ENCODE measurements around the gene XIRP2. TPM values are rescaled to one million over a fixed set of nuclear protein-coding genes. Genes with fewer than 3 reads are reported as not detected.

XIRP2 gene
- total and polyA plus RNA-seq, 7 experiments from 2014 or later = not detected

DNA sequence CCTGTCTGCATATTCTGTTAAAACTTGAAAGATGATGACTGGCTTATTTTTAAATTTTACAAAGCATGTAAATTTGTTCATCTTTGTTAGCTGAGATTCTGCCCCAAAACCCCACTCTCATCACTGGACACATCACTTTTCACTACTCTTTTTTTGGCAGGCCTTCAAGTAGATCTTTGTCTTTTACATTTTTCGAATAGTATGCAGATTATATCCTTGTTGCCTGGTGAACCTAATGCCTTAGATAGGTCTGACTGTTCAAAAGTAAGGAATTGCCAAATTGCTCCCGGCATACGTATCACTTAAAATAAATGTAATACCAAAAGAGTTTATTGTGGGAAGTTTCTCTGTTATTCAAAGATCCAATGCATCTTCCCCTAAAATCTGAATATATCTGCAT is 303.3 kb downstream of the XIRP2 start:
- intact Hi-C loops (cut with micrococcal nuclease) = no loop called here
- no peaks in the 10 kb centered on the region for H3K9me3 ChIP-seq (ENCODE audit: control insufficient read depth in 2 of 3, low read length in 3 of 3)
- ChIA-PET POLR2A (no interaction called here), CTCF (no interaction called here)
- Mint-ChIP-seq H3K36me3 (no peaks in the 10 kb centered on the region), H3K27ac (no peak overlapping the region), H3K27me3 (peaks cover 0 to 3% (median 0%) of the 10 kb centered on the region in 5 donors), H3K4me3 (no peak overlapping the region), H3K4me1 (peaks cover 0 to 7% (median 3%) of the 10 kb centered on the region in 7 donors), H3K9me3 (peaks cover 0 to 3% (median 0%) of the 10 kb centered on the region in 11 donors)
- ATAC-seq (no peak), DNase-seq (no peak)
- no peak overlapping the region for H3K27ac ChIP-seq (ENCODE audit: low read depth, low read length)
- H3K4me1 ChIP-seq (ENCODE audit: control insufficient read depth in 2 of 2, insufficient read depth in 2 of 2, low read length in 2 of 2) = no peaks in the 10 kb centered on the region
- no peaks in the 10 kb centered on the region for H3K36me3 ChIP-seq (ENCODE audit: control insufficient read depth in 2 of 3, insufficient read depth in 3 of 3, low read length in 3 of 3)
- H3K4me3 ChIP-seq (ENCODE audit: low read length) = no peak overlapping the region
- H3K27me3 ChIP-seq (ENCODE audit: control insufficient read depth in 2 of 2, insufficient read depth in 2 of 2, low read length in 2 of 2) = no peaks in the 10 kb centered on the region

DNA sequence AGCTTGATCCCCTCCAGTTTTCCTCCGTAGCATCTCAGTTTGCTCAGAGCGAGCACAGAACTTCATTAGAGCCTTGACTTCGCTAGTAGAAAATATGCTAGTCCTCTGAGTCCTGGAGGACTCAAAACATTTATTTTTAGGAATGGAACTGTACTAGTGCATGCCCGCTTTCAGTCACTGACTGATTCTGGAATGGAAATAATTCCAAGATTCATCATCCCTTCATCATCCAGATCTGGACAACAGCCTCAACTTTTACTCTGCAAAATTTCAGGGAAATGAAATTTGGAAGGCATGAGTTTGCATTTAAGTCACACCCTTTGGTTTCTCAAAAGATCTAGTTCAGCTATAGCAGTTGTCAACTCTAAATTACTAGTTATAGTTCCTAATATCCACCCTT is 304.6 kb downstream of the XIRP2 start:
- no peak overlapping the region for H3K4me3 Mint-ChIP-seq
- Histone ChIP-seq H3K27ac (ENCODE audit: low read depth, low read length) (no peak overlapping the region), H3K36me3 (ENCODE audit: control insufficient read depth in 2 of 3, insufficient read depth in 3 of 3, low read length in 3 of 3) (no peaks in the 10 kb centered on the region), H3K9me3 (ENCODE audit: control insufficient read depth in 2 of 3, low read length in 3 of 3) (no peaks in the 10 kb centered on the region), H3K4me1 (ENCODE audit: control insufficient read depth in 2 of 2, insufficient read depth in 2 of 2, low read length in 2 of 2) (no peaks in the 10 kb centered on the region), H3K4me3 (ENCODE audit: low read length) (no peak overlapping the region), H3K27me3 (ENCODE audit: control insufficient read depth in 2 of 2, insufficient read depth in 2 of 2, low read length in 2 of 2) (no peaks in the 10 kb centered on the region)
- ChIA-PET POLR2A (no interaction called here), CTCF (no interaction called here)
- DNase-seq (no peak), ATAC-seq (no peak)
- intact Hi-C loops (cut with micrococcal nuclease) = no loop called here
- H3K27ac Mint-ChIP-seq = no peak overlapping the region
- peaks cover 0 to 10% (median 6%) of the 10 kb centered on the region in 7 donors for H3K4me1 Mint-ChIP-seq
- H3K27me3 Mint-ChIP-seq = peaks cover 0 to 3% (median 0%) of the 10 kb centered on the region in 5 donors
- peaks cover 0 to 3% (median 0%) of the 10 kb centered on the region in 11 donors for H3K9me3 Mint-ChIP-seq
- no peaks in the 10 kb centered on the region for H3K36me3 Mint-ChIP-seq

- Mint-ChIP-seq H3K4me1 (peaks cover 0 to 10% (median 6%) of the 10 kb centered on the region in 7 donors), H3K9me3 (peaks cover 0 to 1% (median 0%) of the 10 kb centered on the region in 11 donors), H3K27me3 (peaks cover 0 to 3% (median 0%) of the 10 kb centered on the region in 5 donors), H3K4me3 (peak overlapping the region in 2 of 10 donors; percentile 7 to 44), H3K36me3 (no peaks in the 10 kb centered on the region), H3K27ac (peak overlapping the region in 1 of 9 donors; percentile 28)
- H3K4me1 ChIP-seq (ENCODE audit: control insufficient read depth in 2 of 2, insufficient read depth in 2 of 2, low read length in 2 of 2) = no peaks in the 10 kb centered on the region
- no peaks in the 10 kb centered on the region for H3K27me3 ChIP-seq (ENCODE audit: control insufficient read depth in 2 of 2, insufficient read depth in 2 of 2, low read length in 2 of 2)
- ATAC-seq = peak; percentile 14
- intact Hi-C loops (cut with micrococcal nuclease) = no loop called here
- POLR2A ChIA-PET = no interaction called here
- no peak overlapping the region for H3K4me3 ChIP-seq (ENCODE audit: low read length)
- CTCF ChIA-PET = interaction anchor here (0.7 kb wide), 1 partner anchor 353 kb away, joined by 3 read pairs; no protein-coding TSS in a partner anchor
- H3K9me3 ChIP-seq (ENCODE audit: control insufficient read depth in 2 of 3, low read length in 3 of 3) = no peaks in the 10 kb centered on the region
- DNase-seq = peak in 1 of 9 donors; percentile 5
- H3K36me3 ChIP-seq (ENCODE audit: control insufficient read depth in 2 of 3, insufficient read depth in 3 of 3, low read length in 3 of 3) = no peaks in the 10 kb centered on the region
- no peak overlapping the region for H3K27ac ChIP-seq (ENCODE audit: low read depth, low read length)
These were observed 308.4 kb downstream of the XIRP2 start for GRCh38 chr2:167196461-167197252.

- ATAC-seq (no peak), DNase-seq (no peak)
- ChIA-PET POLR2A (no interaction called here), CTCF (no interaction called here)
- Mint-ChIP-seq H3K4me3 (no peak overlapping the region), H3K27me3 (peaks cover 0 to 3% (median 0%) of the 10 kb centered on the region in 5 donors), H3K9me3 (no peaks in the 10 kb centered on the region), H3K27ac (no peak overlapping the region), H3K4me1 (peaks cover 0 to 10% (median 6%) of the 10 kb centered on the region in 7 donors), H3K36me3 (no peaks in the 10 kb centered on the region)
- Histone ChIP-seq H3K36me3 (ENCODE audit: control insufficient read depth in 2 of 3, insufficient read depth in 3 of 3, low read length in 3 of 3) (no peaks in the 10 kb centered on the region), H3K4me3 (ENCODE audit: low read length) (no peak overlapping the region), H3K27ac (ENCODE audit: low read depth, low read length) (no peak overlapping the region), H3K9me3 (ENCODE audit: control insufficient read depth in 2 of 3, low read length in 3 of 3) (no peaks in the 10 kb centered on the region), H3K4me1 (ENCODE audit: control insufficient read depth in 2 of 2, insufficient read depth in 2 of 2, low read length in 2 of 2) (no peaks in the 10 kb centered on the region), H3K27me3 (ENCODE audit: control insufficient read depth in 2 of 2, insufficient read depth in 2 of 2, low read length in 2 of 2) (no peaks in the 10 kb centered on the region)
- intact Hi-C loops (cut with micrococcal nuclease) = no loop called here
These were observed 309.7 kb downstream of the XIRP2 start for GRCh38 chr2:167198009-167198408.

- ATAC-seq (no peak), DNase-seq (no peak)
- POLR2A ChIA-PET = no interaction called here
- CTCF ChIA-PET = no interaction called here
- Mint-ChIP-seq H3K27ac (no peak overlapping the region), H3K36me3 (no peaks in the 10 kb centered on the region), H3K4me3 (no peak overlapping the region), H3K27me3 (no peaks in the 10 kb centered on the region), H3K4me1 (peaks cover 0 to 10% (median 6%) of the 10 kb centered on the region in 7 donors), H3K9me3 (no peaks in the 10 kb centered on the region)
- Histone ChIP-seq H3K4me1 (ENCODE audit: control insufficient read depth in 2 of 2, insufficient read depth in 2 of 2, low read length in 2 of 2) (no peaks in the 10 kb centered on the region), H3K27ac (ENCODE audit: low read depth, low read length) (no peak overlapping the region), H3K36me3 (ENCODE audit: control insufficient read depth in 2 of 3, insufficient read depth in 3 of 3, low read length in 3 of 3) (no peaks in the 10 kb centered on the region), H3K27me3 (ENCODE audit: control insufficient read depth in 2 of 2, insufficient read depth in 2 of 2, low read length in 2 of 2) (no peaks in the 10 kb centered on the region), H3K4me3 (ENCODE audit: low read length) (no peak overlapping the region), H3K9me3 (ENCODE audit: control insufficient read depth in 2 of 3, low read length in 3 of 3) (no peaks in the 10 kb centered on the region)
- intact Hi-C loops (cut with micrococcal nuclease) = no loop called here
These were observed 310.3 kb downstream of the XIRP2 start for GRCh38 chr2:167198576-167198975.

DNA sequence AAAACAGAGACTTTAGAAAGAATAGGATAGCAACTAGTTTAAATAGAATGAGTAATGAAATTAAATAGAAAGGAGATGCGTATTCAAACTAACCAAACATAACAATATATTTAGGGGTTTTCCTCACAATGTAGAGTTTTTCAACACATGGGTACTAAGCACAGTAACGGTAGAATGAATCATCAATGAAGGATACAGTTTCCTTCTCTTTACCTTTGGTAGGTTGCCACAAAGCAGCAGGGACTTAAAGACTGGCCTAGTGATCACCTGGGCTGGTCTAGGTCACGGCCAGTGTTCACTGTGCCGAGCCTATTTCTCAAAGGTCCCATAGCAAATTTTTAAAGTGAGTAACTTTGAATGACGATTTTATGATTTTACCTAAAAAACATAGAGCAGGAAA is 311.7 kb downstream of the XIRP2 start:
- intact Hi-C loops (cut with micrococcal nuclease) = no loop called here
- DNase-seq (no peak), ATAC-seq (no peak)
- Histone ChIP-seq H3K27me3 (ENCODE audit: control insufficient read depth in 2 of 2, insufficient read depth in 2 of 2, low read length in 2 of 2) (no peaks in the 10 kb centered on the region), H3K36me3 (ENCODE audit: control insufficient read depth in 2 of 3, insufficient read depth in 3 of 3, low read length in 3 of 3) (no peaks in the 10 kb centered on the region), H3K4me3 (ENCODE audit: low read length) (no peak overlapping the region), H3K27ac (ENCODE audit: low read depth, low read length) (no peak overlapping the region), H3K4me1 (ENCODE audit: control insufficient read depth in 2 of 2, insufficient read depth in 2 of 2, low read length in 2 of 2) (no peaks in the 10 kb centered on the region), H3K9me3 (ENCODE audit: control insufficient read depth in 2 of 3, low read length in 3 of 3) (no peaks in the 10 kb centered on the region)
- no peaks in the 10 kb centered on the region for H3K27me3 Mint-ChIP-seq
- no peaks in the 10 kb centered on the region for H3K9me3 Mint-ChIP-seq
- no peak overlapping the region for H3K4me3 Mint-ChIP-seq
- ChIA-PET CTCF (no interaction called here), POLR2A (no interaction called here)
- H3K27ac Mint-ChIP-seq = no peak overlapping the region
- no peaks in the 10 kb centered on the region for H3K36me3 Mint-ChIP-seq
- H3K4me1 Mint-ChIP-seq = peaks cover 0 to 10% (median 6%) of the 10 kb centered on the region in 7 donors

- no peak overlapping the region for H3K4me3 Mint-ChIP-seq
- no peak overlapping the region for H3K27ac Mint-ChIP-seq
- ChIA-PET POLR2A (no interaction called here), CTCF (no interaction called here)
- ATAC-seq = no peak
- intact Hi-C loops (cut with micrococcal nuclease) = no loop called here
- H3K4me1 ChIP-seq (ENCODE audit: control insufficient read depth in 2 of 2, insufficient read depth in 2 of 2, low read length in 2 of 2) = no peaks in the 10 kb centered on the region
- no peaks in the 10 kb centered on the region for H3K9me3 ChIP-seq (ENCODE audit: control insufficient read depth in 2 of 3, low read length in 3 of 3)
- H3K9me3 Mint-ChIP-seq = peaks cover 0 to 2% (median 0%) of the 10 kb centered on the region in 11 donors
- no peak overlapping the region for H3K4me3 ChIP-seq (ENCODE audit: low read length)
- H3K4me1 Mint-ChIP-seq = no peaks in the 10 kb centered on the region
- H3K36me3 ChIP-seq (ENCODE audit: control insufficient read depth in 2 of 3, insufficient read depth in 3 of 3, low read length in 3 of 3) = no peaks in the 10 kb centered on the region
- no peak for DNase-seq
- H3K27me3 Mint-ChIP-seq = peaks cover 0 to 14% (median 0%) of the 10 kb centered on the region in 5 donors
- H3K36me3 Mint-ChIP-seq = no peaks in the 10 kb centered on the region
- H3K27me3 ChIP-seq (ENCODE audit: control insufficient read depth in 2 of 2, insufficient read depth in 2 of 2, low read length in 2 of 2) = no peaks in the 10 kb centered on the region
- H3K27ac ChIP-seq (ENCODE audit: low read depth, low read length) = no peak overlapping the region
These were observed 321.5 kb downstream of the XIRP2 start for GRCh38 chr2:167209784-167210183.
